GM18867 (cell line): Measurements from ENCODE around the gene PRKG1.

Experiments
- ATAC-seq: cut with Tn5 transposase; IDR thresholded peaks from one replicate; pipeline ENCODE4 v1.9.1; 2021; ENCODE audit warnings: mild to moderate bottlenecking, moderate library complexity; ENCODE audit not compliant: unreplicated experiment

Gene PRKG1

DNA sequence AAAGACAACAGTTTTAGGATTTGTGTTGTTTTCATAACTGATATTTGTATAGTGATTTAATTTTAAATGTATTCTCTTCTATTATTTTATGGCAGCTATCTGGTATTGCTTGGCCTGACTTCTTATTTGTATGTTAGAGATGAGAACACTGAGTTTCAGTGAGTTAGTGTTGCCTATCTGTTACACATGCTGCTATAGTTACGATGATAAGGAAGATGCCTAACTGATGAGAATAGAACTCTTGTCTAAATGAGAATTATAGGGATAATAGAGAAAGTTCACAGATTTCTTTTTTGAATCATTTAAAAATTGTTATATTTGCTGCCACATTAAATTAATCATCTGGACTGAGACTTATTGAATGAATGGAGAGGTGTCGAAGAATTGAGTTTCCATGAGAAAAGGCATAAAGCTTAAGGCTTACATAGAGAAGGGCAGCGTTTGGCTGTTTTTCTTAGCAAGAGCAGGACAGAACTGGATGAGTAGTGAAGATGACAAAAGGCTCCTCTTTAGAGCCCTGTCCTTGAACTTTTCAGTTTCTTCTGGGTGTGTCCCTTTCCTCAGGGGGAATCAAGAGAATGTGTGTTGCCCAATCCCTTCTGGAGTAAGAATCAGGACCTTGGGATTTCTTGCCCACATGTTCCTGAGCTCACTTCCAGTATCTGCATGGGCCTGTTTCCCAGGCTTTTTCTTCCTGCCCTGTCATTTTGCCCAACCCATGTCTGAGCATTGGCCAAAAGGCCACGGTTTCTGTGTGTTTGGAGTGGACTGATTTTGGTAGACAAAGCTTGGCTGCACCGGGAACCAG lies 820.7 kb downstream of the PRKG1 start:
- no peak for ATAC-seq

DNA sequence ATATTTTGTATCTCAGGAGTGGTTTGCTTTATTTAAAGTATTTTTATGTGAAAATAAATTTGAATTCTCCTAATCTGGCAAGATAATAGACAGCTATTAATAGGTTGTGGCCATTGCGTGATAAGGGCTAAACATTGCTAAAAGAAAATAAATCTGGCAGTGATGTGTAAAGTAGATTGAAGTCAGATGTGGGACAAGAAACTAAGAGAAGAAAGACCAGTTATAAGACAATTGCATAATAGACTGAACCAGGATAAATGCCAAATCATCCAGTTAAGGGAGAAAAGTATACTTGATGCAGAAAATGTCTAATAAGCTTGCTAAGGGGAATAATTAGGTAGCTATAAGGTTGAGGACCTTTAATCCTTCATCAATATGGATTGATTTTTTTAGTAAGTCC lies 822.6 kb downstream of the PRKG1 start:
- no peak for ATAC-seq

DNA sequence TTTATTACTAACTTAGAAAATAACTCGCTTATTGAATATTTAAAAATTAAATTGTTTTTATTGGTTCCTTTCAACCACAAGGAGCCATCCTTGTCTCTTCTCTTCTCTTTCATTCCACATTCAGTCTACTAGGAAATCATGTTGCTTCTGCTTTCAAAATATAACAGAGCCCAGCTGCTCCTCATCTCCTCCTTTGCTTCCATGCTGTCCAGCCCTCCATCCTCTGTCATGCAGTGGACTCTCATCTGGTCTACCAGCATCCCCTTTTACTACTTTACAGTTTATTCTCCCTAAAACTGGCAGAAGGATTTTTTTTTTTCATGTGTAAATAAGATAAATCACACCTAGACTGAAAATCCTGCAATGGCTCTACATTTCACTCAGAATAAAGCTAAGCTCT lies 823.3 kb downstream of the PRKG1 start:
- no peak for ATAC-seq

DNA sequence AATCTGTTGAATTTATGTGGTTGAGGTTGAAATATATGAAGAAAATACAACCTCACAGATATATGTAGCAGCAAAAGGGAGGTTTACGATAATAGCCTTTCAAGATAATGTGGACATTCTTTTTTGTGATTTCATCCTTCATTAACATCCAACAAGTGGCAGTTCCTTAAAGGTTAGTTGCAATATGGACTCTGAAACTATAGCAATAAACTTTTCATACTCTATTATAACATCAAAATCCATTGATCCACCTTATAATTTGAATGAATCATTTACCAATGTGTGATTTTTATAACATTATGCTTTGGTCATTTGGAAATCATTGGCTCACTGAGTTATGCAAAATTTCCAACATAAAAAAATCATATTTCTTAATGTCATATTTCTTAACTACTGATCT lies 825.9 kb downstream of the PRKG1 start:
- ATAC-seq = no peak

DNA sequence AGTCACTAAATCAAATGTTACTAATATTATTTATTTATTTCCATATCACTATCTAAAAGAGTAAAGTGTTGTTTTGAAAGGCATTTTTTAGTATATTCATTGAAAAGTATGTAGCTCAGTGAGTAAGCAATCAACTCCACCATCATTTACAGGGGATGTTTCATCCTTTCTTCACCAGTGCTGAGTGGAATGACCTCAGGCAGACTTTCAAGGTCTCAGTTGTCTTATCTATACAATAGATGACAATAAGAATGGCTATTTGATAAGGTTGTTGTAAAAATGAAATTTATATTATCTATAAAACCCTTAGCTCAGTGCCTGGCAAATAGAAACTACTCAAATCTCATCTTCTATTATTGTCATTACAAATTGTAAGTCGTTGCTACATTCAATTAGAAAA lies 829.4 kb downstream of the PRKG1 start:
- no peak for ATAC-seq

DNA sequence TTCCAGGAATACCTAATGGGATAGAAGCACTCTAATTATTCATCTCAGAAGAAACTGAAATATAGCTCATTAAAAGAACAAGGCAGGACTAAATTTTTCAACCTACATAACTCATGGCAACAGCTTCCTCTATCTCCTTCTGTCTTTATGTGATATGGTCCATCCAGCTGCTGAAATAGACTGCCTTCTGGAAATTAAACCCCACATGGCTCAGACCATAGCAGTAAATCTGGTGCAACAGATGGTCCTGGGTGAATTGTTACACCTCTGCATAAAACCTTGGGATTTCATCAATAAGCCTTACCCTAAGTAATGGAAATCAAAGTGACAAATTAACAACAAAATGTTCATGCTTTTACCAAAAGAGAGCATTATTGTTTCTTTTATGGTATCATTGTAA lies 830.7 kb downstream of the PRKG1 start:
- no peak for ATAC-seq

DNA sequence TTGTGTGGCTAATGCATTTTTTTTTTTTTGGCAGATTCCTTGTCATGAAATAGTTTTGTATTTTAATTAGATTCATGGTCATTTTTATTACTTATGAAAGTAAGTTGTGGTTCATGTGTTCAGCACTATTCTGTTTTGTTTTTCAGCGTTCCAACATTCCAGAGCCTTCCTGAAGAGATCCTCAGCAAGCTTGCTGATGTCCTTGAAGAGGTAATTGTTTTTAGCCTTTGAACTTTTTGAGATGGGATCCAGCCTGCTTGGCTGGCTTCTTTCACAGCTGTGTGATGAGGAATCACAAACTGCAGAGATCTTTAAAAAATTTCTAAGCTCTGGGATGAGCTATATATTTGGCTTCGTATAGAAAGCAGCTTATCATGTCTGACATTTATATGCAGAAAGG lies 833.1 kb downstream of the PRKG1 start:
- no peak for ATAC-seq

DNA sequence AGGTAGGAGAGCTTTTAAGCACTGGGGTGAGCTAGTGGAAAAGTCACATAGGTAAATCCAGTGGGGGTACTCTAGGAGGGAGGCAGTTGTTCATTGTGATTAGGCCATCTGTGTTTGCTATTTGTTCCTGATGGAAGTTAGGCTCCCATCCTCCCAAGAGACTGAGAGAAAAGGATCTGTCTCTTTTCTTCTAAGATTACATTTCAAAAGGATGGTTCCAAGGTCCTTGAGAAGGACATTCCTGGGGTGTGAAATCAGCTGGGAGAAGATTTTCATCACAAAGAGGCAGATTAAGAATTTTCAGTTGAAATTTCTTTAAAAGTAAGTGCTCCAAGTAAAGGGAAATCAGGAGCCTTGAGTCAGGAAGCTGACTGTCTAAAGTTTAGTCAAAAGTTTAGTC lies 835.9 kb downstream of the PRKG1 start:
- no peak for ATAC-seq

DNA sequence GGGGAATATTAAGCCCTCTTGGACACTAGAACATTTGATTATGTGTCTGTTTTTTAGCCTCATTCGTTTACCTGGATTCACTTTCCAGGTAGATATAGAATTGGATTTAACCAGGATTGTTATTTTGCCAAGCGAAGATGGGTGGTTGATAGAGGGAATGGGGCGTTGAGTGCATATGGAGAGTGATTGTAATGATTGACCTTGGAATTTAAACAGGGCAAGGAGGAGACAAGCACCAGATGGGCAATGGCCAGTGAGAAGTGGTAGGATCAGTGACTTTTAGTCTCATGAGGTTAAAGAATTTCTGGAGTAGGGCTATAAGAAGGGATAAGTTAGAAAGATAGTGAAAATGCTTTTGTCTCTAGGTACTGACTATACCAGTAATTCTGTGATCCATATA lies 836.3 kb downstream of the PRKG1 start:
- ATAC-seq = no peak

DNA sequence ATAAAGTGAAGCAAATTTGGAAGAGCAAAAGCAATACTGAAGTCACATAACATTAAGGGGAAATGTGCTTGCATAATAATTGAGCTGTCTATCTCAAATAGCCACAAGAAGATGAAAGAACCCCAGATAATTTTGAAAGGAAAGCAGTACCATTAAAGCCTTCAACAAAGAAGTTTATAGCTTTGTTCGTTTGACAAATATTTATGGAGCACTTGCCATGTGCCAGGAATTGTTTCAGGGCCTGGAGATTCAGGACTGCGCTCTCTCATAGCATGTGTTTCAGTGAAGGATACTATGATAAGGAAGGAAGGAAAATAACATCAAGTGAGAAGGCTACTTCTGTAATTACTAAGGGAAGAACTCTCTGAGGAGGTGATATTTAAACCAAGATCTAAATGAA lies 837.4 kb downstream of the PRKG1 start:
- no peak for ATAC-seq

DNA sequence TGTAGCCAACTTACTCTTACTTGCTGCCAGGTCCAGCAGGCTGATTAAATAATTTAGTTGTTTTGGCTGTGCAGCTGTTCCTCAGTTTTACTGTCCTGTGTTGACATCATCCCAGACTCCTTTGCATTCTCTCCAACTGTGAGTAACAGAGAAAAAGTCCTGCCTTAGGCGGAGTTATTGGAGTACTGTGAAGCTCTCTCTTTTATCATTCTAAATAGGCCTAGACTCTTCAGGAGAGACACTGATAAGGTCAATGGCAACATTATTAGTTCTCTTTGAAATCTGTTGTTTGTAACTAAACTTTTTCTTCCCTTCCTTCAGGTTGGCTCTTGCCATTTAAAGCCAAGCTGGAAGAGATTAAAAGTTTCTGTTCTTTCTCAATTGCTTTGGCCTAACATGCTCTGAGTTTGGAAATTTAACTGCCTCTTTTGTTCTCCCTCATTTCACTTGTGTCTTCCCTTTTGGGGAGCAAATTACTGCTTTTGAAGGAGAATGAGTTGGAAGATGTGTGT lies 840.8 kb downstream of the PRKG1 start:
- ATAC-seq = no peak

DNA sequence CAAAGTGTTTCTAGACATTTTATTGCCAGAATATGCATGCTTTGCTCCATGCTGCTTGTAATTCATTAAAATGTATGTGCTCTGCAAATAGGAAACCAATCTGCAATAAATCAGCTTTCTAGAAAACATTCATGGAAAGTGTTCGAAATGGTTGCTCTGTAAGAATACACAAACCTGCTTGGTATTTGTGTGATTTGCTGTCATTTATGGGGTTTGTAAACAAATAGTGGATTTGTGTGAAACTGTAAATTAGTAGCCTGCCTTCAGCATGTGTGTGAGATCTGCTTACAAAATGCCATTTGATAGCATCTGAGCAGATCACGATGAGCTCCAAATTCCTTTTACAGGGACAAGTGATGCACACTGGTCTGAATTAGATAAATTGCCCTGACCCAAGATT lies 844.2 kb downstream of the PRKG1 start:
- ATAC-seq = no peak

DNA sequence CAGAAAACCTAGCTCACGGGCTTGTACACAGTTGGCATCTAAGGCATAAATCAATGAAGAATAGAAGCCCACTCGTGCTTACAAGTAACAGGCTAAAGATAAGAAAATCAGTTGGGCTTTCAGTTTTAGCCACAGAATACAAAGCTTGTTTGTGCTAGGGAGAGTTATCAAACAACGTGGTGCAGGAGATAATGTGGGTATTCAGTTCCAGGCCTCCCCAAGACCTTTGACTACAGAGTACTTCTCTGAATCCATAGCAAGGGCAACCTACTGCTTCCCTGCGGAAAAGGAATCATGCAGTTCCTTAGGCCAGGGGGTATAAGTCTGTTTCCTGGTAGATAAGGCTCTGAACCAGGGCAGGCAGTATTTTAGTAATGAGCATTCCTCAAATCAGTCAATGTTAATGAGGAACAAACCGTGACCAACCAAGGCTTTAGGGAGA lies 844.6 kb downstream of the PRKG1 start:
- ATAC-seq = no peak

DNA sequence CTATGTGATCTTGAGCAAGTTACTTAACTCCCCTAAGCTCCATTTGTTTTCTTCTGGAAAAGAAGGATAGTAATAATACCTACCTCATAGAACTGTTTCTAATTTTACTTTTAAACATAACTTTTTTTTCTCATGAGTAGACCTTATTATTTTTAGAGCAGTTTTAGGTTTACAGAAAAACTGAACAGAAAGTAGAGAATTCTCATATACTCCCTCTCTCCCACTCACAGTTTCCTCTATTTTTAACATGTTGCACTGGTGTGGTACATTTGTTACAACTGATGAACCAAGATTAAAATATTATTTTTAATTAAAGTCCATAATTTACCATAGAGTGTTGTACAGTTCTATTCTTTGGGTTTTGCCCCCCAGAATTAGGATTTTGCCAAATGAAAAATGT lies 846.4 kb downstream of the PRKG1 start:
- no peak for ATAC-seq

DNA sequence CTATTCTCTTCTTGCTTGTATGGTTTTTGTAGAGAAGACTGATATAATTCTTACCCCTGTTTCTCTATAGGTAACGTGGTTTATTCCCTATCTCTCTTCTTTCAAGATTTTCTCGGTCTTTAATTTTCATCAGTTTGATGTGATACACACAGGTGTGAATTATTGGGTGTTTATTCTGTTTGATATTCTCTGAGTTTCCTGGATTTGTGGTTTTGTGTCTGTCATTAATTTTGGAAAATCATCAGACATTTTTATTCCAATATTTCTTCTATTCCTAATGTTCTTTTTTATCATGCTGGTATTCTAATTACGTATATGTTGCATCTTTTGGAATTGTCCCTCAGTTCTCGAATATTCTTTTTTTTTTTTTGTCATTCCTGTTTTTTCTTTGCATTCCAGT lies 850.1 kb downstream of the PRKG1 start:
- ATAC-seq = no peak

DNA sequence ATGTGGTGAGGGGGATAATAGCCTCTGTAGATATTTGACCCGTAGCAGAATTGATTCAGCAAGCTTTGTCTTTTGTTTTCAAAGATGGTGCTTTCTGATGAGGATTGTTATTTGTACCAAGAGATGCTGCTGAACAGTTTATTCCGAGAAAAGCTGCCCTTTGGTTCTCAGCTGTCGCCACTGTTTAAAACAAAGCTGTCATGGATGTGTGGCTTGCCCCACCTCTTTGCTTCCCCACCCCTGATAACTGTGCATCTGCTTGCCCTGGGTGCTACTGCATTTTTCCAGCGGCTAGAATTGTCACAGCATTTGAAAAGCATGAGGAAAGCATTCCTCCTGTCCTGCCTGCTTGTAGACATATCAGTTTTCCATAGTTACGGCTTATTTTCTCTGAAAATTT lies 852.0 kb downstream of the PRKG1 start:
- no peak for ATAC-seq

DNA sequence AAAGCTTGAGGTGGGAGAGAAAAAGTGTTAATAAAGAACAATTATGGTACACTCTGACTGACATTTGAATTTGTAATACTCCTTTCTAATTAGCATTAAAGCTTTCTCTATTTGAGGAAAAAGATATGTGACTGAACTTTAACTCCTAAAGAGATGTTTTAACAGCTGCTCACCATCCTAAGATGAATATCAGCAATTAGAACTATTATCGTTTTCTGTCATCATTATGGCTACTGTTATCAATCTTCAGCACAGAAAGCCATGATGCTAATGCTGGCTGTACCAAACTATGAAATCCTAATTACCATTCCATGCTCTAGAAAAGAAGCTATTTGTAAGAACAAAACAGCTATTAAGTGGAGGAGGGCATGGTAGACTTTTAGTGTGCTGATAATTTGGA lies 853.9 kb downstream of the PRKG1 start:
- no peak for ATAC-seq

DNA sequence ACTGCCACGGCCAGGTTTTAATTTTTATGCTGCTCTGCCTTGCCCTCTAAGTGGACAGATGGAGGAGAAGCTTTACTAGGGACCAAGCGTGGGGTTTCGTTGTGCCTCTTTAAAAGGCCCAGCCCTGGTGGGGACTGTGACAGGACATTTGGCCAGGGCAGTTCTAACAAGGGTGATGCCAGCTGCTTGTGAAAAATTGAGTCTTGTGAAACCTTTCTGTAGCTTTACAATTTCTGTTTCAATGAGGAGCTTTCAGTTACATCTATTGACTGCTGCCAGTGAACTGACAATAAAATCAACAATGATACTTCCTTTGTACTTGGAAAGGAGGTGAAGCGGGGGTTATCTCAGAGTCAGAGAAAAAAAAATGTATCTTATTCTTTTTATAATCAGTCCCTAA lies 858.2 kb downstream of the PRKG1 start:
- ATAC-seq = peak; percentile 87

DNA sequence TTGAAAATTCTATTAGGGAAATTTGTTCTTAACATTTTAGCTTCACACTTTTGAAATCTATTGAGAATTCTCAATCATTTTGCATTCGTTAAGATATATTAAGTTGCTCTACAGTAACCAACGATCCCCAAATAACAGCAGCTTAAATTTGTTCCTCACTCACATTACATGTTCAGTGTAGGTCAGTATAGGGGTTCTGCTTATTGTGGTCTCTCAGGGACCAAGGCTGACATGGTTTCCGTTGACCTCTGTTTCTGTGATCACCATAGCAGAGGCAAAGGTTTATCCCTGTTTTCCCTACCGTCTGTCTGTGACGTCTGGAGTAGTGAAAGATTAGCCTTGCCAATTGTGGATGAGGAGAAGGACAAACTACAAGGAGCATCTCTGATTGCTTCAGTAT lies 860.1 kb downstream of the PRKG1 start:
- ATAC-seq = no peak

DNA sequence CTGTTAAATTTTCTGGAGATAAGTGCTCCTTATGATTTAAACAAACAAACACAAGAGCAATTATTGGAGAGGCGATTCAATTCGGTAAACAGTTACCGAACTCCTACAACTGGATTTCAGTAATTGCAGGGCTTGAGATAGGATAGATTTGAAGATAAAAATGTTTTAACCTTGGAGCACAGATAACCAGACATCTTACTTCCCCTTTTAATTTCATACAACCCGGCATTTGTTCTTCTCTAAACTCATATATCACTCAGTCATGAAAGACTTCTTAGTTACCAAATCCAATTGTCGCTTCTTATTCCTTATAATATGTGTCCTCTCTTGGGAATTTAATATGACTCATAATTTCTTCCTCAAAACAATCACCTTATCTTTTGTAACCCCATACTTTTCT lies 861.1 kb downstream of the PRKG1 start:
- no peak for ATAC-seq

DNA sequence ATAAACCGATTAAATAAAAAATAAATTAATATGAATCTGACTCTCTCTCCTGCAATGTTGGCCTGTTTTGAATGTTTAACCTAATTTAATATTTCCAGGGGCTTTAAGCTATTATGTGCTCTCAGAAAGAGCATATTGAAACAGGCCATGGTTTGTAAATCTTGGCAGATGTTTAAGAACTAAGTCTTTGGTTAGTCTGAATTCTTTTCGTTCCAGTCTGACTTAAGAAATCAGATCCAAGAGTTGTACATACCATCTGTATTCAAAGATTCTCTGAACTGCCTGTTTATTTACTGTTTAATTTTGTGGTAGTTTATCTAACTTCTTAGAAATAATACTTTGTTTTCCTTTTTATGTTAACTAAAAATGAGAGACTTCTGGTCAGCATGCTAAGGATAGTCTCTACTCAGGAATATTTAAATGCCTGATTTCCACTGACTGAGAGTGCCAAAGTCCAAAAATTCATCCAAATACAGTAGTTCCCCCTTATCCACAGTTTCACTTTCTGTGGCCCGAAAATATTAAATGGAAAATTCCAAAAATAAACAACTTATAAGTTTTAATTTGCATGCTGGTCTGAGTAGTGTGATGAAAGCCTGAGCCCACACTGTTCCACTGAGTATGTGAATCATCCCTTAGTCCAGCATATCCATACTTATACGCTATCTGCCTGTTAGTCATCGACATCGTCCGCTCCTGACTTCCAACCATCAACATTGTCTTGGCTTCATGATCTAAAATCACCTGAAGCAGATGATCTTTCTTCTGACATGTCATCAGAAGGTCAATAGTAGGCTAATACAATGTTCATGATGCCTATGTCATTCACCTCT lies 863.2 kb downstream of the PRKG1 start:
- ATAC-seq = no peak

DNA sequence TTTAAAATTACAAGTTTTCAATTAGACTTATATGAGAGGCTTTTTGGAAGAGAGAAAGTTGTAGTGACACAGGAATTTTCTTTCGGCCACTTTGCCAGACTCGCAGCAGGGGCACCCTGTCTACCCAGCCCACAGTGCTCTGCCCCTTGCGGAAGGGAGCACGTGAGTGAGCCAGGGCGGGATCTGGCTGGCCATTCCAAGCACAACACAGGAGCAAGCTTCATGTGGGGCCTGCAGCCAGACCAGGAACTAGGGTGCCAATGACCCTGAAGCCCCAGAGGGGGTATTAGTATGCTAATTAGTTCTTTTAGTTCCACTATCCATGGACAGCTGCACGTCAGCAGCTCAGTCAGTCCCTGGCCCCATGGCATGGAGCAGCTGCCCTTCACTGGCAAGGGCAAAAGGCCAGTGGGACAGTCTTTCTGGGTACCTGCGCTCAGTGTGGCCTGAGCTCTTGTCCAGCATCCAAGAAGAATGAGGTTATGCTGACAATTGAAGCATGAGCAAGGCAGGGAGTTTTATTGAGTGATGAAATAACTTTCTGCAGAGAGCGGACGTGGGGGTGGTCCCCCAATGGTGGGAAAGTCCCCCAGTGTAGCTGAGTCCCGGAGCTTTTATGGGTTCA lies 876.2 kb downstream of the PRKG1 start:
- ATAC-seq = no peak
